ENCODE data around the gene RYR1. TPM values are rescaled to one million over a fixed set of nuclear protein-coding genes. Genes with fewer than 3 reads are reported as not detected.

The RYR1 gene
- polyA plus RNA-seq, 1 of the 3 experiments (the other 2 are of a cell fraction), result under 0.01 TPM

DNA sequence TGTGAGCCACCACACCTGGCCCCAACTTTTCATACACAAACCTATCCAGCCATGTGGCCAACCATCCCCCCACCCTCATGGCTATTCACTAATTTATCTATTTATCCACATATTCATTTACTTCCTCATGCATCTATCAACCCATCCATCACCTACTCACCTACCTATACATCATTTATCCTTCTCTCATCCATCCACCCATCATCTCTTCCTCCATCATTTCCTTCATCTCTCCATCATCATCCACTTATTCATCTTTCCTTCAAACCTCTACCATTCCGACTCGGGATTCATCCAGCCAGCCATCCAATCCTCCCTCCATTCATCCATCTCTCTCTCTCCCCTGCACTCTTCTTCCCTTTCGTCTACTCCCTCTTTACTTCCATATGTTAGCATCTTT is 54.6 kb downstream of the RYR1 start (continued):
- no peak for TF ChIP-seq TEAD4 (IDR thresholded peaks at IDR 0.05; ENCODE audit: borderline replicate concordance, insufficient read depth)
- no peak for TF ChIP-seq GABPA (IDR thresholded peaks at IDR 0.05; ENCODE audit: low read depth)
- TF ChIP-seq MEF2A (IDR thresholded peaks at IDR 0.05; ENCODE audit: borderline replicate concordance, low read depth), result no peak
- TF ChIP-seq FOXJ3 (CRISPR knock-in tag; IDR thresholded peaks at IDR 0.05), result no peak
- TF ChIP-seq POLR2AphosphoS5 (IDR thresholded peaks at IDR 0.05; ENCODE audit: low read depth, low read length), result no peak
- TF ChIP-seq CHD2 (IDR thresholded peaks at IDR 0.05; ENCODE audit: low read length, partially characterized antibody), result no peak
- no peak for TF ChIP-seq NFIC (IDR thresholded peaks at IDR 0.05; ENCODE audit: borderline replicate concordance)

- DNase-seq, result no peak
- no peak overlapping the region for H2AFZ ChIP-seq (ENCODE audit: low read depth)
- no peaks in the 10 kb centered on the region for H3K9me2 ChIP-seq
- H3F3A ChIP-seq (replicated peaks; ENCODE audit: insufficient read depth), result no peaks in the 10 kb centered on the region
- H3K9ac ChIP-seq, result no peak overlapping the region
- no peaks in the 10 kb centered on the region for H3K4me1 ChIP-seq (ENCODE audit: control insufficient read depth in 1 of 2, insufficient read depth in 2 of 2, low read depth in 1 of 2, low read length in 1 of 2)
- ChIA-PET CTCF (interaction anchor here (0.7 kb wide), 1 partner anchor 11 kb away, joined by 3 read pairs; no protein-coding TSS in a partner anchor), POLR2A (no interaction called here)
- H3K79me2 ChIP-seq (ENCODE audit: insufficient read depth), result no peaks in the 10 kb centered on the region
- H3K36me3 ChIP-seq (replicated peaks in 1 of 2; ENCODE audit: control insufficient read depth in 1 of 2, insufficient read depth in 2 of 2, low read length in 1 of 2), result no peaks in the 10 kb centered on the region
- H3K4me2 ChIP-seq, result no peak overlapping the region
- no peaks in the 10 kb centered on the region for H4K20me1 ChIP-seq (ENCODE audit: insufficient read depth)
- TF ChIP-seq CHD2 (IDR thresholded peaks at IDR 0.05; ENCODE audit: low read length, partially characterized antibody) (no peak), RFX5 (IDR thresholded peaks at IDR 0.05; ENCODE audit: low read length) (no peak), YY1 (IDR thresholded peaks at IDR 0.05; ENCODE audit: low read depth) (no peak), GATA2 (CRISPR knock-in tag; IDR thresholded peaks at IDR 0.05) (no peak)
- TF ChIP-seq, protein P1, sequence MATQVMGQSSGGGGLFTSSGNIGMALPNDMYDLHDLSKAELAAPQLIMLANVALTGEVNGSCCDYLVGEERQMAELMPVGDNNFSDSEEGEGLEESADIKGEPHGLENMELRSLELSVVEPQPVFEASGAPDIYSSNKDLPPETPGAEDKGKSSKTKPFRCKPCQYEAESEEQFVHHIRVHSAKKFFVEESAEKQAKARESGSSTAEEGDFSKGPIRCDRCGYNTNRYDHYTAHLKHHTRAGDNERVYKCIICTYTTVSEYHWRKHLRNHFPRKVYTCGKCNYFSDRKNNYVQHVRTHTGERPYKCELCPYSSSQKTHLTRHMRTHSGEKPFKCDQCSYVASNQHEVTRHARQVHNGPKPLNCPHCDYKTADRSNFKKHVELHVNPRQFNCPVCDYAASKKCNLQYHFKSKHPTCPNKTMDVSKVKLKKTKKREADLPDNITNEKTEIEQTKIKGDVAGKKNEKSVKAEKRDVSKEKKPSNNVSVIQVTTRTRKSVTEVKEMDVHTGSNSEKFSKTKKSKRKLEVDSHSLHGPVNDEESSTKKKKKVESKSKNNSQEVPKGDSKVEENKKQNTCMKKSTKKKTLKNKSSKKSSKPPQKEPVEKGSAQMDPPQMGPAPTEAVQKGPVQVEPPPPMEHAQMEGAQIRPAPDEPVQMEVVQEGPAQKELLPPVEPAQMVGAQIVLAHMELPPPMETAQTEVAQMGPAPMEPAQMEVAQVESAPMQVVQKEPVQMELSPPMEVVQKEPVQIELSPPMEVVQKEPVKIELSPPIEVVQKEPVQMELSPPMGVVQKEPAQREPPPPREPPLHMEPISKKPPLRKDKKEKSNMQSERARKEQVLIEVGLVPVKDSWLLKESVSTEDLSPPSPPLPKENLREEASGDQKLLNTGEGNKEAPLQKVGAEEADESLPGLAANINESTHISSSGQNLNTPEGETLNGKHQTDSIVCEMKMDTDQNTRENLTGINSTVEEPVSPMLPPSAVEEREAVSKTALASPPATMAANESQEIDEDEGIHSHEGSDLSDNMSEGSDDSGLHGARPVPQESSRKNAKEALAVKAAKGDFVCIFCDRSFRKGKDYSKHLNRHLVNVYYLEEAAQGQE (IDR thresholded peaks at IDR 0.05; ENCODE audit: low read depth, low read length), result no peak
- TF ChIP-seq, protein P2, sequence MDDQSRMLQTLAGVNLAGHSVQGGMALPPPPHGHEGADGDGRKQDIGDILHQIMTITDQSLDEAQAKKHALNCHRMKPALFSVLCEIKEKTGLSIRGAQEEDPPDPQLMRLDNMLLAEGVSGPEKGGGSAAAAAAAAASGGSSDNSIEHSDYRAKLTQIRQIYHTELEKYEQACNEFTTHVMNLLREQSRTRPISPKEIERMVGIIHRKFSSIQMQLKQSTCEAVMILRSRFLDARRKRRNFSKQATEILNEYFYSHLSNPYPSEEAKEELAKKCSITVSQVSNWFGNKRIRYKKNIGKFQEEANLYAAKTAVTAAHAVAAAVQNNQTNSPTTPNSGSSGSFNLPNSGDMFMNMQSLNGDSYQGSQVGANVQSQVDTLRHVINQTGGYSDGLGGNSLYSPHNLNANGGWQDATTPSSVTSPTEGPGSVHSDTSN (IDR thresholded peaks at IDR 0.05), result no peak
- 17% methylated on average over 9 of the region's 9 CpGs for WGBS (ENCODE audit: low lambda C conversion rate)
- no peak overlapping the region for H3K27ac ChIP-seq (ENCODE audit: low read depth in 2 of 2, low read length in 1 of 2)
- H3K4me3 ChIP-seq (ENCODE audit: low read depth in 2 of 2, low read length in 1 of 2), result no peak overlapping the region
- peaks cover 64% of the 10 kb centered on the region for H3K27me3 ChIP-seq (ENCODE audit: insufficient read depth)
- H3K9me3 ChIP-seq, result no peaks in the 10 kb centered on the region
Observed at GRCh38 chr19:38488776-38489481, 55.4 kb downstream of the RYR1 start.

All from SK-N-SH (cell line).